NCI-H2107 (cell line): ENCODE data around the gene ENTREP3.
A peak's percentile ranks its signal among the peaks of the same experiment; 100 is the strongest.

Source experiments
- DNase-seq: peaks from one replicate; lab custom pipeline; 2025; lab: John Stamatoyannopoulos, UW

The ENTREP3 gene

DNA sequence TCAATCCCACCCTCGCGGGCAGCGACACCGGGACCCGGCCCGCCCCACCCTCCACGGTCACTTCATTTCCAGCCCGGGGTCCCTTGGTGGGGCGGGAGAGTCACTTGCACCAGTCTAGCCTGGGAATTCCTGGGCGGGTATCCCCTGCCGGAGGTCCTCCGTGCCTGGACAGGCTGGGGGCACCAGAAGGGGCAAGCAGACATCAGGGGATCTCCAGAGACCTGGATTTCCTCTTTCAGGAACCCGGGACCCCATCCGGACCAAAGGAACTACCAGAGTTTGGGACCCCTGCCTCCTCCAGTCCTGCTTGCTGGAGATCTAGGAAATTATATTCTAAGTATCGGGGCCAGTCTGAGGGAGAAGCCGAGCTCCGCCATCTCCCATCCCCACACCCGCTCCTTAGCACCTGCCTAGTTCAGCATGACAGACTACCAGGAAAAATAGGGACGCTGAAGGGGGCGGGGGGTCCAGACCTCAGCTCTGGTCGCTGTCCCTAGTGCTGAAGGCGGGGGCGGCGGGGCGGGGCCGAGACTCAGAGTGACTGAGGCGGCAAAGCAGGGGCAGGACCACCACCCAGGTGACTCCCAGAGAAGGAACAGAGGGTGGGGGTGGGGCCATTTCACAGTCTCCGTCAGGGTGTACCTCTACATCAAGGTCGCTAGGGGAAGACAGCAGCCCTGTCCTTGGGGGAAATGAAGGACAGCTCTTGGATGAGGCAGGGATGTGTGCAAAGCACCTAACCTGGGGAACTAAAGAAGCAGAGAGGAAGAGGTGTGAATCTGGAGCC is 22.8 kb upstream of the ENTREP3 start:
- DNase-seq = peak; percentile 72

- peak; percentile 98 for DNase-seq
These were observed 22.0 kb upstream of the ENTREP3 start, which contains the start of gene HCN3 for GRCh38 chr1:155277070-155277901. TSS of gene HCN3 (plus strand) at chr1:155277463. CDS start at chr1:155277591, 128 bp downstream.

GRCh38 chr1:155273343-155274245 is 18.3 kb upstream of the ENTREP3 start, which contains the start of gene CLK2:
TSS of gene CLK2 (minus strand) at chr1:155273504. CDS start at chr1:155270977, 2,527 bp downstream.
- DNase-seq = peak; percentile 98

- no peak for DNase-seq
These were observed 17.4 kb upstream of the ENTREP3 start for GRCh38 chr1:155272466-155273342.

- DNase-seq = no peak
These were observed 14.1 kb upstream of the ENTREP3 start for GRCh38 chr1:155269381-155269780.

DNA sequence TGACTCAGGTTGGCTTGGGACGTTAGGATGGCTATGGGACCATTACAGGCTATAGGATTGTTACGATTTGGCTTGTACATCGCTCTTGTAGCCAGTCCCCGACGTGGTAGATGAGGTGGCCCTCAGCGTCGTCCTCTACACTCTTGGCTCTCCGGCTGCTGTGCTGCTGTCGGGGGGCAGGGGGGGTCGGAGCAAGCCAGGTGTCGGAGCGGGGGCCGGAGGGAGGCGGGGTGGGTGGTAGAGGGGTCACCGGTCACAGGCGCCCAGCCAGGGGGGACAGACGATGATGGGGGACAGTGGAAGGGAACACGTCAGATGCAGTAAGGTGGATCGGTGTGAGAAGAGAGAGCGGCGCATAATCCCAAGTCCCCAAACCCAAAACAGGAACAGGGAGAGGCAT is 13.3 kb upstream of the ENTREP3 start:
- no peak for DNase-seq

DNA sequence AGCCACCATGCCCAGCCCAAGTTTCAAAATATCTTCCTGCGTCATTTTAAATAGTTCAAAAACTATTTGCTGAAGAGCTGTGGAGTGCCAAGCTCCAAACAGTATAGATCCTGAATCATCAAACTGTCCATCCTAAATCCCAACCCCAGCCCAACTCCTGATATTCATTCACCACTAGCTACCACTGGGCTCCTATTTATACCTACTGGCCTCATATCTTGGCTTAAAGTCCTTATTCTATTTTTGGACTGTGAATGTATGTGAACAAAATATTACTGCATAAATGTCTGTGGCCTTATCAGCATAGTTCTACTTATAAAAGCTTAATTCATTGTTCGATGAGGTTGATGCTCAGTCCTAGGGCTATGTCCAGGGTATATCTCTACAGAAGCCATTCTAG is 12.1 kb upstream of the ENTREP3 start:
- no peak for DNase-seq

- DNase-seq = no peak
These were observed 11.3 kb upstream of the ENTREP3 start for GRCh38 chr1:155266553-155266952.

DNA sequence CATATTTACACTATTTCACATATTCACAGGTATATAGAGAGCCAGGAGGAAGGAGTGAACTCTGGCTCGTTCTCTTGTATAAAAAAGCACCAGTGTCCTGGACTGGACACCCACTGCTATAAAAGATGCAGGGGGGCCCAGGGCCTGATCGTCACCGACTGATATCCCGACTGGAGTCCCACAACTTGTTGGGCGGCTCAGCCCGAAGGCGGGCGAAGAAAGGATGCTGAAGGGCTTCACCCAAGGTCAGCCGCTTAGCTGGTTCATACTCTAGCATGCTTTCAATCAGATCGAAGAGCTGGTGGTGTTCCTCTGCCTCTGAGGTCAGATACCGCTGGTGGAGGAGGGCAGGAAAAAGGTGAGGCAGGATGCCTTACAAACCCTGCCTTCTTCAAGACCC is 7.8 kb upstream of the ENTREP3 start:
- DNase-seq = no peak

GRCh38 chr1:155261852-155262673 is 6.8 kb upstream of the ENTREP3 start, which contains the start of gene SCAMP3:
TSS of gene SCAMP3 (minus strand) at chr1:155262360. CDS start at chr1:155262151, 209 bp downstream.
- peak; percentile 98 for DNase-seq

GRCh38 chr1:155261493-155261851 is 6.2 kb upstream of the ENTREP3 start:
- DNase-seq = no peak

DNA sequence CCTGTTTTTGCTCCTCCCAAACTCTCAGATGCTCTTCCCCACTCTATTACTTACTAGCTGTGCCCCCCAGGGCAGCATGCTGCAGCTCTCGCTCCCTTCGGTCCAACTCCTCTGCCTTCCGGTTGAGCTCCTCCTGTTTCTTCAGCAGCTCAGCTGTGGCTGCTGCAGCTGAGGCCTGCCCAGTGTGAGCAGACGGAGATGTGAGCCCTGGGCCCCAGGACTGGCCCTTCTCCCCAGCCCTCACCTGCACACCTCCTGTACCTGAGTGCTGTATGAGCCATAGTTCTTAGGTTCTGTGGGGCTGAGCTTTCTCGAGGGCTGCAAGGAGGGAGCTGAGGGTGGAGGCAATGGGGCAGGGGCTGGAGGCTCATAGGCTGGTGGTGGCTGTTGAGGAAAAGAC is 5.0 kb upstream of the ENTREP3 start:
- DNase-seq = no peak

DNA sequence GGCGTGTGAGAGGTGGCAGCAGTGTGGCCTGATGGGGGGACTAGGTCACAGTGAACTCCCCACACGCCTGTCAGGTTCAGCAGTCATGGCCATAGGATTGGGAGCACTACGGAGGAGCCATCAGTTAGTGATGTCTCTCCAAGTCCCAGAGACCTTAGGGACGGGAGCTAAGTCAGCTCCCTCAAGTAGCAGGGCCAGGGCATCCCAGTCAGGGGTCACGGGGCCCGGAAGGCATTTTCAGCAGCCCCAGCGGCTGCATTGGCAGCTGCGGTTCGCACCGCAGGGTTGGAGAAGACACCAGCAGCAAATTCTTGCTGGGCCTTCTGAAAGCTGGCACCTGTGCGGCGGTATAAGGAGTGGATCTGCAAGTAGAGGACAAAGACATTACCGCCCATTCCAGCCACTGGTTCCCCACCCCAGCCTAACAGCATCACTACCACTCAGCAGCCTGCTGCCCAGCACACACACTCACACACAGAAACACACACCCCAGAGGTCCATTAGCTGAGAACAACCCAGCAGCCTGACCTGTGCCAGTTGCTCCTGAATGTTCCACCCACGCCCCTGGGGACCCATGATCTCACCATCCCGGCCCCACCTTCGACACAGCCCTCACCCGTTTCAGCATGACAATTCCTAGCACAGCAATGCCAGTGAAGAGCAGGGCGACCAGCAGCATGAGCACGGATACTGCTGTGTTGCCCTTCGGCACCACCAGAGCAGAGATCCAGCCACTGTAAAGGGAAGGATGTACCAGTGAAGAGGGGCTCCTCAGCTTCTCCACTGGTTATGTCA is 972 bp upstream of the ENTREP3 start:
- DNase-seq = no peak

GRCh38 chr1:155254714-155255242 is 505 bp downstream of the ENTREP3 start:
- no peak for DNase-seq

DNA sequence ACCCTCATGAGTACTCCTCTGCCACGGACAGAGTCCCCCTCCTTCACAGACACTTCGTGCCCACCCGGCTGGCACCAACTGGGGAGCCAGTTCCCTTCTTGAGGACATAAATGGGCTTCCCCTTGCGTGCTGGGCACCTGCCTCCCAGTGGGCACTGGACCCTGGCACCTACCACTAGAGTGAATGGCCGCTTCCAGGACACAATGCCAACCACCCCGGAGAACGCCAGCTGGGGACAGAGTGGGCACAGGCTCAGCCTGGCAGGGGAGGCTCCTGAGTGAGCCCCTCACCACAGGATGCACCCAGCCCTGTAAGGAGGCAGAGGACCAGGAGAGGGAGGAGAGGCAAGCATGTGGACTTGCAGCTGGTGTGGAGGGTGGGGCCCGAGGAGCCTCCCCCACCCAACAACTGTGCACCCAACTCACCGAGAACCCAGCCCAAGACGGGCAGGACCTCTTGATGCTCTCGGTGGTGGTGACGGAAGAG is 1.0 kb downstream of the ENTREP3 start:
- no peak for DNase-seq

GRCh38 chr1:155253797-155254196 is 1.5 kb downstream of the ENTREP3 start:
- no peak for DNase-seq

- no peak for DNase-seq
These were observed 2.1 kb downstream of the ENTREP3 start for GRCh38 chr1:155253208-155253607.

DNA sequence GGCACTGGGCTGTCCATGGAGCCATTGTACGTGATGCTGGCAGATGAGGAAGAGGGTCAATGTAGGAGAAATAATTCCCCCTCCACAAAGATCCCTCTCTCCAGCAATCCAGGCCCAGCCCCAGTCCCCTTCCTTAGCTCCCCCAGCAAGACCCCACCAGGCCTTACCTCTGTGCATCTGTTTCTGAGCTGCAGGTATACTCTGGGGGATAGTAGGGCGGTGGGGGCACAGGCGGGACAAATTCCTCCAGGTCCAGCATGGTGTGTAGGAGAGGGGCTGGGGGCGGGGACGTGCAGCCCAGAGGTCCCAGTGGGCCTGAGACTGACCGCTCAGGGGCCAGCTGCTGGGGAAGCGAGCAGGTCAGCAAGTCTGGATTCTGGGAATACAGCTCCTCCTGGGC is 3.7 kb downstream of the ENTREP3 start:
- DNase-seq = no peak
